HG03439 (cell line): ENCODE data around the gene CELF5.

Experiments
- ATAC-seq: cut with Tn5 transposase; IDR thresholded peaks from one replicate; pipeline ENCODE4 v1.9.1; 2021; ENCODE audit warnings: mild to moderate bottlenecking, moderate library complexity; ENCODE audit not compliant: unreplicated experiment

Gene CELF5

DNA sequence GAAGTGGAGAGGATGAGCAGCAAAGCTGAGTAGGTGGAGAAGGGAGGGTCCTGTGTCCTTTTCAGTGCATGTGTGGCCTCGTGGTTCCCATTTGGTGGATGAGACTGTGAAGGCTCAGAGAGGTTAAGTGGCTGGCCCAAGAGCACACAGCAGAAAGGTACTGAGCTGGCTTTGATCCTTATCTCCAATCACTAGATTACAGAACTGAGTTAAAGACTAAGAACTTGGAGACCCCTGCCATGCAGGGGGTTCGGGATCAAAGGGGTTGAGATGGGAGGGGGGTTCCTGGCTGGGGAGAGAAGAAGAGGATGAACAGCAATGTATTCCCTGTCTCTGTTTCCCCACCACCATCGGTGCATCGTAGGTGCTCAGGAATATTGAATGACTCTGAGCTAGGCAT, 11.8 kb downstream of the CELF5 start:
- no peak for ATAC-seq

DNA sequence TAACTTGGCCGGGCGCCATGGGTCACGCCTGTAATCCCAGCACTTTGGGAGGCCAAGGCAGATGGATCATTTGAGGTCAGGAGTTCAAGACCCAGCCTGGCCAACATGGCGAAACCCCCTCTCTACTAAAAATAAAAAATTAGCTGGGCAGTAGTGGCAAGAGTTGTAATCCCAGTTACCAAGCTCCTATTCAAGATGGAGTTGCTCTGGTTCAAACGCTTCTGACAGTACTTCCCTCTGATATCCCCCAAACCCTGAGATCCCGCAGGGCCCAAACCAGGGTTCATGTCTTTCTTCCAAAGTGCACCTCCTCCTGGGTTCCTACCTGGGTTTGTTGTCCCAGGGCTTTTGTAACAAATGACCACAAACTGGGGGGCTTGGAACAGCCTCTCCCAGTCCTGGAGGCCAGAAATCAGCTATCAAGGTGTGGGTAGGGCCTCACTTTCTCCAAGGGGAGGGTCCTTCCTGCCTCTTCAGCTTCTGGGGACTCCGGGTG, 13.7 kb downstream of the CELF5 start:
- ATAC-seq = no peak

DNA sequence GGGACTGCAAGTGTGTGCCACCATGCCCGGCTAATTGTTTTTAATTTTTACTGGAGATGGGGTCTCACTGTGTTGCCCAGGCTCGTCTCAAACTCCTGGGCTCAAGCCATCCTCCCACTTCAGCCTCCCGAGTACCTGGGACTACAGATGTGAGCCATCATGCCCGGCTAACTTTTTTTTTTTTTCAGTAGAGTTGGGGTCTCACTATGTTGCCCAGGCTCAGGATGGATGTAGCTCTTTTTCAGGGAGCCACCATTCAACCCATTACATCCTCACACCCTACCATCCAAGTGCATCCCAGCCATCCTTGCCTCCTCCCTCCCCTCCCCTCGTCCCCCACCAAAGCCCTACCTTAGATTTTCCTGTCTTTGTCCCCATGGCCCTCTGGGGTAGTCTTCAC, 14.9 kb downstream of the CELF5 start:
- no peak for ATAC-seq

DNA sequence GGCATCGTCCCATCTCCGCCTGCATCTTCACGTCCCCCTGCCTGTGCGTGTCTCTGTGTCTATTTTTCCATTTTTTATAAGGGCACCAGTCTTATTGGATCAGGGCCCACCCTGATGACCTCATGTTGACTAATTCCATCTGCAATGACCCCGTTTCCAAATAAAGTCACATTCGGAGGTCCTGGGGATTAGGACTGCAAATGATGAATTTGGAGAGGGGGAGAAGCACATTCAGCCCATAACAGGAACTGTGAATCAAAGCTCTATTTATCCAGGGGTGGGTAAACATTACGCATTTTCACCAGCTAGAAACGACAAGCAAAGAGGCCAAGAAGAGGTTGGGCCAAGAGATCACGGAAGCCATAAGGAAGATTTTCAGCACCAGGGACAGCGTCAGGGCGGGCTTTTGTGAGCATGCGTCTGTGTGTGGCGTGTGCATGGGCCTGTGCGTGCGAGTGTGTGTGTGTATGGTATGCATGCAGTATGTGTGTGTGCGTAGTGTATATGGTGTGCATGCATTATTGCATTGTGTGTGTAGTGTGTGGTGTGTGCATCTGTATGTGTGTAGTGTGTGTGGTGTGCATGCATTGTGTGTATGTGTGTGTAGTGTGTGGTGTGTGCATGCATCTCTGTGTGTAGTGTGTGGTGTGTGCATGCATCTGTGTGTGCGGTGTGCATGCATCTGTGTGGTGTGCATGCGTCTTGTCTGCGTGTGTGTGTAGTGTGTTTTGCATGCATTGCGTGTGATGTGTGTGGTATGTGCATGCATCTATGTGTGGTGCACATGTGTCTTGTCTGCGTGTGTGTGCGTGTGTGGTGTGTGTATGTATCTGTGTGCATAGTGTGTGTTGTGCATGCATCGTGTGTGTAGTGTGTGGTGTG, 19.6 kb downstream of the CELF5 start:
- ATAC-seq = no peak

- no peak for ATAC-seq
Measured at GRCh38 chr19:3245050-3245449, 20.6 kb downstream of the CELF5 start.

GRCh38 chr19:3248728-3249326, 24.4 kb downstream of the CELF5 start:
- ATAC-seq = no peak

GRCh38 chr19:3249408-3249807, 24.9 kb downstream of the CELF5 start:
- ATAC-seq = no peak

- no peak for ATAC-seq
Measured at GRCh38 chr19:3250675-3251074, 26.2 kb downstream of the CELF5 start.

DNA sequence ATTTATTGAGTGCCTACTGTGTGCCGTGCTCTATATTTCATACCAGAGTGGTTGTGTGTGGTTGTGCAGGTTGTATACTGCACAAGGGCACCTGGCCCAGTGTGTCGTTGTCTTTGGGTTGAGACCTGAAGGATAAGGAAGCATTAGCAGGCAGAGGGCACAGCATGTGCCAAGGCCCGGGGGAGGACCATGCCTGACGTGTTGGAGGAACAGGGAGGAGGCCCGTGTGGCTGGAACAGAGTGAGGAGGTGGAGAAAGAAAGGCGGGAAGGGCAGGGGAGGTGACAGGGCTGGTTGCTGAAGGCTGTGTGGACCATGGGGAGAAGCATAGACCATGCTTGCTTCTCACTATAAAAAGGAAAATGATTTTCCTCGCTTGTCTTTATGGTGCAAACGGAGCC, 26.8 kb downstream of the CELF5 start:
- ATAC-seq = no peak

GRCh38 chr19:3252650-3253049, 28.2 kb downstream of the CELF5 start:
- ATAC-seq = no peak

DNA sequence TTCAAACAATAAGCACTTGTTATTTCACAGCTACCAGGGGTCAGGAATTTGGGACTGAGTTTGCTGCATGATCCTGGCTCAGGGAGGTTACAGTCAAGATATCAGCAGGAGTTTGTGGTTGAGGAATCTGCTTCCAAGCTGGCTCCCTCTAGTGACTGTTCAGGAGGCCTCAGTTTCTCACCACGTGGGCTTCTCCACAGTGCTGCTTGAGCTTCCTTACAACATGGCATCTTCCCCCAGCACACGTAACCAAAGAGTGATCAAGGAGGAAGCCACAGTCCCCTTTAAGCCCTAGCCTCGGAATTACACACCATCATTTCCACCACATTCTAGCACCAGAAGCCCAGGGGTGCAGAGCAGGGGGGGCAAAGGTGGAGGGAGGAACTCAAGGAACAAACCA, 28.8 kb downstream of the CELF5 start:
- ATAC-seq = no peak

DNA sequence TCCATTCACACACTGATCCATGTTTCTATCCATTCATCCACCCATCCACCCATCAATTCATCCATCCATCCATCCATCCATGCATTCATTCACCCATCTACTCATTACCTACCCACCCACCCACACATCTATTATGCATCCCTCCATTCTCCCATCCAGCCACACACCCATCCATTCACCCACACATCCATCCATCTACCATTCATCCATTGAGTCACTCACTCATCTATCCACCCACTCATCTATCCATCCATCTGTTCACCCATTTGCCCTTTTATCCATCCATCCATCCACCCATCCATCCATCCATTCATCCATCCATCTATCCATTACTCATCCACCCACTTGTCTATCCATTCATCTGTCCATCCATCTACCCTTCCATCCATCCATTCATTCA, 30.1 kb downstream of the CELF5 start:
- no peak for ATAC-seq

DNA sequence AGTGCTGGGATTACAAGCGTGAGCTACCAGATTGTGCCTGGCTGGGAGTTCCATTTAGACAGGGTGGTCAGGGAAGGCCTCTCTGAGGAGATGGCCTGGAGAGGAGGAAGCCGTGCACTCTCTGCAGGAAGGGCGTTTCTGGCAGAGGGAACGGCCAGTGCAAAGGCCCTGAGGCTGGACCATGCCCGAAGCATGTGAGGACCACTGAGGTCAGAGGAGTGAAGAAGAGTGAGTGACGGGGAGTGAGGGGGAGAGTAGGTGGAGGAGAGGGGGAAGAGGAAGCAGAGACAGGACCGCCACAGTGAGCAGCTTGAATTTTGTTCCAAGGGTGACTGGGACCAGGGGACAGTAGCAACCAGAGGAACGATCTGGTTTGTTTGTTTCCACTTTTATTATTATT, 32.6 kb downstream of the CELF5 start:
- ATAC-seq = no peak

DNA sequence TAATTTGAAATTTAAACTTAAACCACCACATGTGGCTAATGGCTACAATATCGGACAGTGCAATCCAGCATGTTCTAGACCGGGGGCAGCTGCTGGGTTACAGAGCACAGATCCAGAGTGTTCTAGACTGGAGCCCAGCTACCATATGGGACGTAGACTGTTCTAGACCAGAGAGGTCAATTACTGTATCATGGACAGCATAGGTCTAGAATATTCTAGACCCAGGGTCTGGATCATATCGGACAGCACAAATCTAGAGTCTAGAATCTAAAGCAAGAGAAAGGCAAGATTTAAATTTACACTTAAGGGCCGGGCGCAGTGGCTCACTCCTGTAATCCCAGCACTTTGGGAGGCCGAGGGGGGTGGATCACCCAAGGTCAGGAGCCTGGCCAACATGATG, 37.9 kb downstream of the CELF5 start:
- ATAC-seq = no peak

GRCh38 chr19:3263866-3264265, 39.4 kb downstream of the CELF5 start:
- no peak for ATAC-seq

GRCh38 chr19:3265432-3265831, 41.0 kb downstream of the CELF5 start:
- no peak for ATAC-seq

DNA sequence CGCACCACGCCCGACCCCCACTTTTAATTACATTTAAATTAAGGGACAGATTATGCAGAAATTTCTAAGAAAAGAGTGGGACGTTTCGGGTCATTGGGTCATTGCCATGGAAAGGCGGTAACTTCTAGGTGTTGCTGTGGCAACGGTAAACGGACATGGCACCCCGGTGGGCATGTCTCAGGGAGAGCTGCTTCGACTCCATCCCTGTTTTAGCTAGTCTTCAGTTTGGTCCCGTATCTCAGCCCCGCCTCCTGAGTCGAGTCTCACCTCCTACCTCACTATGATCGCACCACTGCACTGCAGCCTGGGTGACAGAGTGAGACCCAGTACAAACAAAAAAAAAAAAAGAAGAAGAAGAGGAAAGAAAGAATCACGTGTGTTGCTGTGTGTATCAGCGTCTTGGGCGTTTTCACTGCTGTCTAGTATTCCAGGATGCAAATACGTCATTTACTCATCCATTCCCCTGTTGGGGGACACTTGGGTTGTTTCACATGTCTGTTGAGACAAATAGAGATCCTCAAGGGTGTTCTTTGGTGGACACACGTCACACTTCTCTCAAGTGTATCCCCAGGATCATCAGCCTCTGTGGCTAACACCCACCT, 41.7 kb downstream of the CELF5 start:
- no peak for ATAC-seq

GRCh38 chr19:3266792-3267514, 42.5 kb downstream of the CELF5 start:
- ATAC-seq = no peak

- ATAC-seq = no peak
Measured at GRCh38 chr19:3268326-3268725, 43.9 kb downstream of the CELF5 start.

DNA sequence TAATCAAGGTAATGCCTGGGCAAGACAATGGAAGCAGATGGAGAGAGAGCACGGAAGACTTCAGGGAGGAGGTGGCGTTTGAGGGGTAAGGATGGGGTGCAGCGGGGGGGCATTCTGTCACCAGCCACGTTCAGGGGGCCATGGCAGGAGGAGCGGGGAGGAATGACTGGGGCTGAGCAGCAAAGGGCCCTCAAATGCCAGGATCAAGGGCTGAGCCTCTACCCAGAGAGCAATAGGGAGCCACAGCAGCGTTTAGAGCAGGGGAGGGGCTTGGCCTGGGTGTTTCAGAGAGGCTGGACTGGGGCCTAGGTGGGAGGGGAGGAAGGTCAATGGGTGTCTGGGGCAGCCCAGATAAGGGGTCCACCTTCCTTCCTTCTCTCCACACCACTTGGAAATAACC, 44.3 kb downstream of the CELF5 start:
- ATAC-seq = no peak

DNA sequence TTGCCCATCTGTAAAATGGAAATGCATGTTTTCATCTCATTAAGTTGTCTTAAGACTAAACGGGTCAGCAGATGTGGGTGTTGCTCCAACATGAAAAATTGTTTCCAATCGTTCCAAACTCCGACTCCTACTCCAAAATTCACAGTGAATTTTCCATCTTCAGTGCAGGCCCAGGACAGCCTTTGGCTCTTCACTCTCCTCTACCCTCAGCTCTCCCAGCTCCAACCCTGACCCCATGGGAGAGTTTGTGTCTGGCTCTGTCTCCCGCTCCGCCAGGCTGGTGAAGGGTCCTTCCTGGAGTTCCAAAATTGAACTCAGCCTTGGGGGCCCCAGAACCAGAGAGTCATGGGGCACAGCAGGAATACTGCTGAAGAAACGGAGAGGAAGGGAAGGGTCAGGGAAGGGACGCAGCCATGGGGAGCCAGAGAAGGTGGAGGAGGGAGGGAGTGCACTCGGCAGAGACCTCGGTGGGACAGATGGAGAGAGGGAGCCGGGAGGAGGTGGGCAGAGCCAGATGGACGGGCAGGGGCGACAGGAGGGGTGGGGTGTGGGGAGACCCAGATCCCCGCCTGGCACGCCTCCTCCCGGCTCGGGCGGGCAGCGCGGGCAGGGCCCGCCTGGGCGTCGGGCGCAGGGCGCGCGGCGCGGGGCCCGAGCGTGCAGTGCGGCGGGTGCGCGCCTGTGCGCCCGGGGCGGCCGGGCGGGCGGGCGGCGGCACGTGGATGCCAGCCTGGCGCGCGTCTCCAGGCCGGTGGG, 45.6 kb downstream of the CELF5 start:
- ATAC-seq = no peak
